MM.1S (cell line): ENCODE results near the gene INO80.

Experiments
- DNase-seq: peaks from one replicate; pipeline ENCODE4 v3.0.0-alpha.2; 2015
- H2AFZ ChIP-seq: fragments of 300-600 bp; sonication (generic); 2 replicates; pipeline ENCODE4 v1.6.0; 2016; ENCODE audit warnings: antibody characterized with exemption, low read length
- H3F3A ChIP-seq: fragments of 300-600 bp; sonication (generic); 2 replicates; pipeline ENCODE4 v1.6.1; 2016; ENCODE audit warnings: mild to moderate bottlenecking, antibody characterized with exemption, low read length, moderate library complexity, mixed read lengths; ENCODE audit not compliant: insufficient read depth
- H3K27ac ChIP-seq: fragments of 300-600 bp; sonication (generic); 2 replicates; pipeline ENCODE4 v1.5.1; 2016; ENCODE audit warnings: mild to moderate bottlenecking, low read length
- H3K27me3 ChIP-seq: fragments of 300-600 bp; sonication (generic); replicated peaks from 2 replicates; pipeline ENCODE4 v1.6.0; 2016; ENCODE audit warnings: low read length; ENCODE audit not compliant: insufficient read depth
- H3K36me3 ChIP-seq: fragments of 300-600 bp; sonication (generic); replicated peaks from 2 replicates; pipeline ENCODE4 v1.6.1; 2016; ENCODE audit warnings: mild to moderate bottlenecking, low read length, mixed read lengths; ENCODE audit not compliant: insufficient read depth
- H3K4me1 ChIP-seq: fragments of 300-600 bp; sonication (generic); 2 replicates; pipeline ENCODE4 v1.6.1; 2016; ENCODE audit warnings: low read length, mixed read lengths
- H3K4me2 ChIP-seq: fragments of 300-600 bp; sonication (generic); 2 replicates; pipeline ENCODE4 v1.6.0; 2016; ENCODE audit warnings: low read depth, low read length
- H3K4me3 ChIP-seq: fragments of 300-600 bp; sonication (generic); 2 replicates; pipeline ENCODE4 v1.5.1; 2016; ENCODE audit warnings: low read length, mixed read lengths
- H3K79me2 ChIP-seq: fragments of 300-600 bp; sonication (generic); 2 replicates; pipeline ENCODE4 v1.6.1; 2016; ENCODE audit warnings: mixed run types, low read length, mixed read lengths
- H3K9ac ChIP-seq: fragments of 300-600 bp; sonication (generic); 2 replicates; pipeline ENCODE4 v1.6.1; 2016; ENCODE audit warnings: low read length, mixed read lengths
- H3K9me2 ChIP-seq: fragments of 300-600 bp; sonication (generic); replicated peaks from 2 replicates; pipeline ENCODE4 v1.6.1; 2016; ENCODE audit warnings: mild to moderate bottlenecking, low read length, mixed read lengths; ENCODE audit not compliant: insufficient read depth
- H3K9me3 ChIP-seq: fragments of 300-600 bp; sonication (generic); replicated peaks from 2 replicates; pipeline ENCODE4 v1.6.1; 2016; ENCODE audit warnings: mild to moderate bottlenecking, low read length, mixed read lengths; ENCODE audit not compliant: insufficient read depth
- H4K20me1 ChIP-seq: fragments of 300-600 bp; sonication (generic); 2 replicates; pipeline ENCODE4 v1.6.1; 2016; ENCODE audit warnings: mild to moderate bottlenecking, low read length, moderate library complexity, mixed read lengths; ENCODE audit not compliant: insufficient read depth
- EZH2 ChIP-seq: fragments of 300-600 bp; sonication (generic); optimal IDR thresholded peaks from 2 replicates; pipeline ENCODE3; 2017; ENCODE audit warnings: low read depth, mild to moderate bottlenecking, antibody characterized with exemption, low read length, mixed read lengths
- EZH2phosphoT487 ChIP-seq: fragments of 300-600 bp; sonication (generic); IDR thresholded peaks from 2 replicates; pipeline ENCODE4 v1.6.1; 2018; ENCODE audit warnings: antibody characterized with exemption, low read length
- TF ChIP-seq, protein P1 (sequence below): fragments of 300-600 bp; sonication (generic); IDR thresholded peaks from 2 replicates; pipeline ENCODE4 v1.5.1; 2016; ENCODE audit warnings: antibody characterized with exemption, low read length, mixed read lengths

INO80 gene

GRCh38 chr15:41011055-41011815 is 104.8 kb downstream of the INO80 start:
- TF ChIP-seq EZH2 (no peak), EZH2phosphoT487 (no peak)
- TF ChIP-seq, protein P1, sequence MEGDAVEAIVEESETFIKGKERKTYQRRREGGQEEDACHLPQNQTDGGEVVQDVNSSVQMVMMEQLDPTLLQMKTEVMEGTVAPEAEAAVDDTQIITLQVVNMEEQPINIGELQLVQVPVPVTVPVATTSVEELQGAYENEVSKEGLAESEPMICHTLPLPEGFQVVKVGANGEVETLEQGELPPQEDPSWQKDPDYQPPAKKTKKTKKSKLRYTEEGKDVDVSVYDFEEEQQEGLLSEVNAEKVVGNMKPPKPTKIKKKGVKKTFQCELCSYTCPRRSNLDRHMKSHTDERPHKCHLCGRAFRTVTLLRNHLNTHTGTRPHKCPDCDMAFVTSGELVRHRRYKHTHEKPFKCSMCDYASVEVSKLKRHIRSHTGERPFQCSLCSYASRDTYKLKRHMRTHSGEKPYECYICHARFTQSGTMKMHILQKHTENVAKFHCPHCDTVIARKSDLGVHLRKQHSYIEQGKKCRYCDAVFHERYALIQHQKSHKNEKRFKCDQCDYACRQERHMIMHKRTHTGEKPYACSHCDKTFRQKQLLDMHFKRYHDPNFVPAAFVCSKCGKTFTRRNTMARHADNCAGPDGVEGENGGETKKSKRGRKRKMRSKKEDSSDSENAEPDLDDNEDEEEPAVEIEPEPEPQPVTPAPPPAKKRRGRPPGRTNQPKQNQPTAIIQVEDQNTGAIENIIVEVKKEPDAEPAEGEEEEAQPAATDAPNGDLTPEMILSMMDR: no peak
- DNase-seq: no peak

DNA sequence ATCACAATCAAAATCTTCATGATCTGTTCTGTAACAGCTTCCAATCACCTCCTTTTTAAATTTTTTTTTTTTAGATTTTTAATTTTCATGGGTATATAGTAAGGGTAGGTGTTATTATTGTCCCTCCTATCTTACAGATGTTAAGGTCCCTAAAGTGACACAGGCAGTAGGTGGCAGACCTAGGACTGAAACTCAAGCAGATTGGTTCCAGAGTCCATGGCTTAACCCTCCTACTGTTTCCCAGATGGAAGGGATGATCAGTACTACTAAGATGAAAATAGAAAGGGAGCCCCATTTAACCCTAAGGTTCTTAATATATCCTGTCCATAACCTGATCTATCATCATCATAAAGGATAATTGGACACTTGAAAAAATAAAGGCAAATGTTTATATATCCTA is 105.7 kb downstream of the INO80 start:
- Histone ChIP-seq H3K9me3 (no peaks in the 10 kb centered on the region), H3K4me1 (peaks cover 41% of the 10 kb centered on the region), H2AFZ (no peak overlapping the region), H3K4me2 (no peak overlapping the region), H3K27ac (no peak overlapping the region), H3K4me3 (no peak overlapping the region), H3K27me3 (no peaks in the 10 kb centered on the region), H3K9ac (no peak overlapping the region), H3K9me2 (no peaks in the 10 kb centered on the region), H3K79me2 (peaks cover 16% of the 10 kb centered on the region; the same call in 1 of the 2 replicates), H3K36me3 (peaks cover 5% of the 10 kb centered on the region), H4K20me1 (no peaks in the 10 kb centered on the region), H3F3A (peaks cover 21% of the 10 kb centered on the region; the same call in 1 of the 2 replicates)
- no peak for DNase-seq
- TF ChIP-seq EZH2phosphoT487 (no peak), EZH2 (no peak)
- TF ChIP-seq, protein P1: no peak

More at GRCh38 chr15:41011055-41011815, 104.8 kb downstream of the INO80 start:
- H3K27ac ChIP-seq: no peak overlapping the region
- no peak overlapping the region for H3K4me2 ChIP-seq
- peaks cover 21% of the 10 kb centered on the region for H3K79me2 ChIP-seq
- H3F3A ChIP-seq: peaks cover 23% of the 10 kb centered on the region; the same call in 1 of the 2 replicates
- H3K4me3 ChIP-seq: no peak overlapping the region
- H3K9me3 ChIP-seq: no peaks in the 10 kb centered on the region
- H3K27me3 ChIP-seq: no peaks in the 10 kb centered on the region
- H2AFZ ChIP-seq: no peak overlapping the region
- no peak overlapping the region for H3K9ac ChIP-seq
- H4K20me1 ChIP-seq: no peaks in the 10 kb centered on the region
- H3K36me3 ChIP-seq: peaks cover 3% of the 10 kb centered on the region; the same call in 1 of the 2 replicates
- no peaks in the 10 kb centered on the region for H3K9me2 ChIP-seq
- peaks cover 47% of the 10 kb centered on the region for H3K4me1 ChIP-seq

GRCh38 chr15:41006479-41006878 is 109.6 kb downstream of the INO80 start:
- Histone ChIP-seq H3K36me3 (peaks cover 16% of the 10 kb centered on the region), H4K20me1 (no peaks in the 10 kb centered on the region)

More at GRCh38 chr15:41006479-41006878, 109.6 kb downstream of the INO80 start:
- Histone ChIP-seq H3F3A (no peaks in the 10 kb centered on the region), H3K9ac (no peak overlapping the region), H3K79me2 (no peaks in the 10 kb centered on the region), H3K9me3 (no peaks in the 10 kb centered on the region), H3K4me1 (peaks cover 6% of the 10 kb centered on the region), H3K4me3 (no peak overlapping the region), H3K27me3 (no peaks in the 10 kb centered on the region), H3K9me2 (no peaks in the 10 kb centered on the region), H3K4me2 (no peak overlapping the region), H2AFZ (no peak overlapping the region), H3K27ac (no peak overlapping the region)
- TF ChIP-seq, protein P1: no peak
- TF ChIP-seq EZH2: no peak
- TF ChIP-seq EZH2phosphoT487: no peak
- DNase-seq: no peak
